Spleen (tissue), 11 donors: ENCODE data around the gene GARNL3. TPM values are rescaled to one million over a fixed set of nuclear protein-coding genes. Genes with fewer than 3 reads are reported as not detected.

ENCODE experiments used
- DNase-seq: peaks from one replicate; pipeline ENCODE4 v3.0.0-alpha.2; 2020
- H3K27ac ChIP-seq, 8 donors: fragments of 200-600 bp; sonication (generic) in 7 of 8; 1 replicate in 4 of 8; 2 replicates in 4 of 8; pipeline versions ENCODE4 v1.5.0 to v1.8.0; 2016 to 2021; ENCODE audit warnings: inconsistent platforms in 4 of 8, mild to moderate bottlenecking in 4 of 8, moderate library complexity in 1 of 8
- H3K27me3 ChIP-seq, 7 donors: fragments of 200-600 bp; sonication (generic) in 6 of 7; replicated peaks in 1 of 7; 1 replicate in 4 of 7; 2 replicates in 3 of 7; pipeline versions ENCODE4 v1.5.0 to v1.8.0; 2016 to 2021; ENCODE audit warnings: inconsistent platforms in 3 of 7, mild to moderate bottlenecking in 1 of 7
- H3K36me3 ChIP-seq, 6 donors: fragments of 200-600 bp; sonication (generic) in 5 of 6; 1 replicate in 4 of 6; 2 replicates in 2 of 6; pipeline versions ENCODE4 v1.5.0 to v1.8.0; 2016 to 2021; ENCODE audit warnings: inconsistent platforms in 2 of 6
- H3K4me1 ChIP-seq, 6 donors: fragments of 200-600 bp; sonication (generic) in 5 of 6; 1 replicate in 3 of 6; 2 replicates in 3 of 6; pipeline versions ENCODE4 v1.5.0 to v1.8.0; 2016 to 2021; ENCODE audit warnings: inconsistent platforms in 3 of 6
- H3K4me3 ChIP-seq, 8 donors: fragments of 200-600 bp; sonication (generic) in 7 of 8; 1 replicate in 4 of 8; 2 replicates in 4 of 8; pipeline versions ENCODE4 v1.5.0 to v1.8.0; 2016 to 2021; ENCODE audit warnings: inconsistent platforms in 4 of 8, mild to moderate bottlenecking in 4 of 8, moderate library complexity in 2 of 8
- H3K9me3 ChIP-seq, 8 donors: fragments of 200-600 bp; sonication (generic) in 7 of 8; 1 replicate in 4 of 8; 2 replicates in 4 of 8; pipeline versions ENCODE4 v1.5.0 to v1.8.0; 2016 to 2021; ENCODE audit warnings: inconsistent platforms in 4 of 8
- CTCF ChIP-seq, 11 experiments: fragments of 200-600 bp in 7 of 11; fragments of 450-650 bp in 4 of 11; sonication (generic) in 4 of 11; IDR thresholded peaks in 8 of 11; conservative IDR thresholded peaks in 3 of 11; 1 replicate in 7 of 11; 2 replicates in 4 of 11; pipeline versions ENCODE4 v1.4.0 to v1.8.0; 2016 to 2021; ENCODE audit warnings: antibody characterized with exemption in 11 of 11, inconsistent platforms in 4 of 11, mild to moderate bottlenecking in 1 of 11
- POLR2A ChIP-seq, 3 donors: fragments of 450-650 bp; IDR thresholded peaks; one replicate each; pipeline ENCODE4 v1.5.1; 2017; ENCODE audit warnings: antibody characterized with exemption in 3 of 3, mild to moderate bottlenecking in 1 of 3
- POLR2AphosphoS5 ChIP-seq, 3 donors: sonication (generic); formaldehyde crosslinking; IDR thresholded peaks; one replicate each; pipeline ENCODE4 v1.5.1; 2017; ENCODE audit warnings: antibody characterized with exemption in 3 of 3
- WGBS, 5 donors: extraction: QIAGEN DNeasy Blood & Tissue Kit in 3 of 5; methylation state at CpG; one replicate each; pipeline versions ENCODE4 v1.1.5 to v1.1.7; 2013 to 2018; 5-methylcytosine and 5-hydroxymethylcytosine counted together
- intact Hi-C: fragments of 100-400 bp; cut with DNase I; formaldehyde crosslinking; loops from one replicate; pipeline ENCODE4 v1.15.0; 2023; ENCODE audit warnings: low total_unique reads
- polyA plus RNA-seq, 3 donors: library from polyadenylated mRNA; stranded (reverse); fragments of 200-250 nt; gene quantifications; one replicate each; pipeline ENCODE4 v1.2.1, GENCODE V29; 2013
- total RNA-seq, 7 donors: library from RNA; depleted of rRNA in 3 of 7; stranded (reverse); fragments of >200 nt in 3 of 7; fragmentation: NEBNext Ultra II Directional in 4 of 7; extraction: Animal tissue kit (Norgen Biotek cat#: 25700) in 4 of 7; gene quantifications; one replicate each; pipeline versions ENCODE4 v1.1.0 to v1.2.1, GENCODE V29; 2016 to 2021
- donor health status: healthy with polysubstance abuse.
- donor health status: DM: no; HTN: no; CAD: no; lungs with moderate emphysema.
- donor health status: DM: no; HTN: no; CAD: no.
- donor health status: Bipolar disorder and iron deficiency.
- donor health status: healthy.
- donor health status: DM: no; HTN: no; CAD: no.
- donor health status: DM: yes; HTN: yes; CAD: no.

Gene GARNL3
- total and polyA plus RNA-seq, 10 donors = 2.1 to 14.7 (median 10.0) TPM

GRCh38 chr9:127290561-127291065 is 26.0 kb downstream of the GARNL3 start:
- Histone ChIP-seq H3K9me3 (no peaks in the 10 kb centered on the region), H3K27me3 (no peaks in the 10 kb centered on the region), H3K4me1 (no peaks in the 10 kb centered on the region), H3K27ac (no peak overlapping the region), H3K4me3 (no peak overlapping the region), H3K36me3 (no peaks in the 10 kb centered on the region)
- TF ChIP-seq CTCF (IDR thresholded peaks at IDR 0.05 in 8 of 11, conservative IDR thresholded peaks at IDR 0.05 in 3 of 11) (no peak), POLR2AphosphoS5 (IDR thresholded peaks at IDR 0.05) (no peak), POLR2A (IDR thresholded peaks at IDR 0.05) (no peak)
- no peak for DNase-seq
- WGBS, 5 donors = 88 to 92% (median 89%) methylated on average over 3 of the region's 3 CpGs
- intact Hi-C loops = no loop called here

- Histone ChIP-seq H3K4me3 (no peak overlapping the region), H3K27me3 (no peaks in the 10 kb centered on the region), H3K36me3 (no peaks in the 10 kb centered on the region), H3K9me3 (no peaks in the 10 kb centered on the region), H3K4me1 (no peaks in the 10 kb centered on the region), H3K27ac (no peak overlapping the region)
- DNase-seq = no peak
- 83 to 89% (median 87%) methylated on average over 4 of the region's 4 CpGs for WGBS, 5 donors
- intact Hi-C loops = no loop called here
- TF ChIP-seq POLR2AphosphoS5 (IDR thresholded peaks at IDR 0.05) (no peak), POLR2A (IDR thresholded peaks at IDR 0.05) (no peak), CTCF (IDR thresholded peaks at IDR 0.05 in 8 of 11, conservative IDR thresholded peaks at IDR 0.05 in 3 of 11) (no peak)
These were observed 26.7 kb downstream of the GARNL3 start for GRCh38 chr9:127291246-127291778.

GRCh38 chr9:127292415-127292814 is 27.8 kb downstream of the GARNL3 start:
- no peaks in the 10 kb centered on the region for H3K9me3 ChIP-seq
- no peaks in the 10 kb centered on the region for H3K4me1 ChIP-seq
- H3K4me3 ChIP-seq = no peak overlapping the region
- intact Hi-C loops = no loop called here
- H3K27me3 ChIP-seq = no peaks in the 10 kb centered on the region
- H3K36me3 ChIP-seq = no peaks in the 10 kb centered on the region
- DNase-seq = no peak
- no peak overlapping the region for H3K27ac ChIP-seq
- TF ChIP-seq POLR2AphosphoS5 (IDR thresholded peaks at IDR 0.05) (no peak), CTCF (IDR thresholded peaks at IDR 0.05 in 8 of 11, conservative IDR thresholded peaks at IDR 0.05 in 3 of 11) (no peak), POLR2A (IDR thresholded peaks at IDR 0.05) (no peak)
- WGBS, 5 donors = 93 to 100% (median 97%) methylated on average over 4 of the region's 4 CpGs

GRCh38 chr9:127293328-127293727 is 28.8 kb downstream of the GARNL3 start:
- Histone ChIP-seq H3K27ac (no peak overlapping the region), H3K4me1 (no peaks in the 10 kb centered on the region), H3K9me3 (no peaks in the 10 kb centered on the region), H3K27me3 (no peaks in the 10 kb centered on the region), H3K36me3 (no peaks in the 10 kb centered on the region), H3K4me3 (no peak overlapping the region)
- TF ChIP-seq POLR2AphosphoS5 (IDR thresholded peaks at IDR 0.05) (no peak), CTCF (IDR thresholded peaks at IDR 0.05 in 8 of 11, conservative IDR thresholded peaks at IDR 0.05 in 3 of 11) (no peak), POLR2A (IDR thresholded peaks at IDR 0.05) (no peak)
- intact Hi-C loops = no loop called here
- WGBS, 5 donors = 68 to 89% (median 73%) methylated on average over 5 of the region's 5 CpGs
- DNase-seq = no peak
